Activated gamma-delta T cell treated with Interleukin-2 at 50 U/mL for 16 hours (primary cell): ENCODE results near the gene ASH1L.

Source experiments
- DNase-seq: peaks from one replicate; pipeline ENCODE4 v3.0.0-alpha.2; 2020

The ASH1L gene

GRCh38 chr1:155324717-155325602 lies 237.6 kb downstream of the ASH1L start:
- DNase-seq, result no peak

GRCh38 chr1:155324037-155324716 lies 238.4 kb downstream of the ASH1L start:
- peak; percentile 80 for DNase-seq

GRCh38 chr1:155323729-155324036 lies 238.9 kb downstream of the ASH1L start:
- DNase-seq, result peak; percentile 74

GRCh38 chr1:155322953-155323728 lies 239.5 kb downstream of the ASH1L start:
- peak; percentile 86 for DNase-seq

- no peak for DNase-seq
These were observed 240.0 kb downstream of the ASH1L start for GRCh38 chr1:155322571-155322952.

GRCh38 chr1:155321639-155322503 lies 240.7 kb downstream of the ASH1L start:
- DNase-seq, result no peak

- DNase-seq, result peak; percentile 69
These were observed 241.7 kb downstream of the ASH1L start, which contains the start of gene RUSC1 for GRCh38 chr1:155320661-155321617. Gene RUSC1 (plus strand): TSS chr1:155320894. CDS start chr1:155321774, 880 bp downstream.

- no peak for DNase-seq
These were observed 242.4 kb downstream of the ASH1L start for GRCh38 chr1:155320252-155320651.

GRCh38 chr1:155319536-155319935 lies 243.1 kb downstream of the ASH1L start:
- no peak for DNase-seq

- no peak for DNase-seq
These were observed 244.5 kb downstream of the ASH1L start for GRCh38 chr1:155318082-155318481.

GRCh38 chr1:155316922-155317321 lies 245.7 kb downstream of the ASH1L start:
- no peak for DNase-seq

GRCh38 chr1:155313261-155313660 lies 249.3 kb downstream of the ASH1L start:
- DNase-seq, result no peak

GRCh38 chr1:155309423-155310021 lies 253.1 kb downstream of the ASH1L start:
- no peak for DNase-seq

GRCh38 chr1:155308493-155309422 lies 253.8 kb downstream of the ASH1L start, which contains the start of gene FDPS:
Gene FDPS (plus strand): TSS chr1:155308866. CDS start chr1:155309790, 924 bp downstream.
- DNase-seq, result peak; percentile 96

GRCh38 chr1:155307247-155307740 lies 255.3 kb downstream of the ASH1L start:
- DNase-seq, result no peak

GRCh38 chr1:155305881-155306391 lies 256.7 kb downstream of the ASH1L start:
- no peak for DNase-seq

GRCh38 chr1:155304558-155305063 lies 258.0 kb downstream of the ASH1L start:
- DNase-seq, result no peak

GRCh38 chr1:155301342-155301841 lies 261.2 kb downstream of the ASH1L start, which contains the start of gene PKLR:
Gene PKLR (minus strand): TSS chr1:155301438. CDS start chr1:155301395, 43 bp downstream.
- no peak for DNase-seq
